Activated T-helper 1 cell treated with Interleukin-2 at 50 U/mL for 16 hours (primary cell): ENCODE data around the gene GALNT9.
A peak's percentile ranks its signal among the peaks of the same experiment; 100 is the strongest.
"Not testable (repeated sequence)": the region's sequence is repeated elsewhere in the genome, so short reads cannot be mapped to it uniquely, and the experiment has no call there.

ENCODE experiments used
- DNase-seq: peaks from one replicate; pipeline ENCODE4 v3.0.0-alpha.2; 2020; ENCODE audit warnings: low read depth

Gene GALNT9

DNA sequence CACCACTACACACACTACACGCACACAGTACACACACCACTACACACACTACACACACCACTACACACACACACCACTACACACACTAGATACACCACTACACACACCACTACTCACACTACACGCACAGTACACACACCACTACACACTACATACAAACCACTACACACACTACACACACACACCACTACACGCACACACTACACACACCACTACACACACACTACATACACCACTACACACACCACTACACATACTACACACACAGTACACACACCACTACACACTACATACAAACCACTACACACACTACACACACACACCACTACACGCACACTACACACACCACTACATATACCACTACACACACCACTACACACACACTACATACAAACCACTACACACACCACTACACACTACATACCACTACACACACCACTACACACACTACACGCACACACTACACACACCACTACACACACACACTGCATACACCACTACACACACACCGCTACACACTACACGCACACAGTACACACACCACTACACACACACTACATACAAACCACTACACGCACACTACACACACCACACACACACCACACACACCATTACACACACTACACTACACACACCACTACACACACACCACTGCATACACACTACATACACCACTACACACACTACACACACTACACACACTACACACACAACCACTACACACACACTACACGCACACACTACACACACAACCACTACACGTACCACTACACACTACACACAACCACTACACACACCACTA, 173.4 kb downstream of the GALNT9 start:
- no peak for DNase-seq

DNA sequence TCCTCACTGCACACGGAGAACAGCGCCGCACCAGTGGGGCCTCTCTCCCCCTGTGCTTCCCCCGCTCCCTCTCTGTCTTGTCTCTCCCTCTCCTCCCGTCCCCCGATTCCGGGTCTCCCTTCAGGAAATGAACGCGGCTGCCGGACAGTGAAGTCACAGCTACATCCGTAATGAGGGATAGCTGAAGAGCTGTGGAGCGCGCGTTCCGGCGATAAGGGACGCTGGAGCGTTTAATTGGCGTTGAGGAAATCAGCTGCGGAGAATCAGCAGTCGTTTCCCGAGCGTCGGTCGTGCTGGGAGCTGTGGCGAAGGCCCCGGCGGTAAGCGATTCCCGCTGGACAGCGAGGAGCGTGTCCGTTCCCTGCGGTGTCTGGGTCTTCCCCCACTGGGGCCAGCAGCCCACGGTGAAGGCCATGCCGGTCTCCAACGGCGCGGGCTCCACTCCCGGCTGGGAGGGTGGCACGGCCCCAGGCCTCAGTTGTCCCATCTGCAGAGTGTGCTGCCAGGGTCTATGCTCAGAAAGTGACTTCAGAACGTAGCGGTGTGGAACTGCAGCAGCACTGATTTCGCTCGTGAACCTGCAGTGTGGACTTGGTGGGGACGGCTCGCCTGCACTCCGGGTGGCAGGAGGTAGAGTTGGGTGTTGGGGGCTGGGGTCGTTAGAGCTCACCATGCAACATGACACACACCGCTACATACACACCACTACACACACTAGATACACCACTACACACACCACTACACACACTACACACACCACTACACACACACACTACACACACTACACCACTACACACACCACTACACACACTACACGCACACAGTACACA, 174.2 kb downstream of the GALNT9 start:
- no peak for DNase-seq

DNA sequence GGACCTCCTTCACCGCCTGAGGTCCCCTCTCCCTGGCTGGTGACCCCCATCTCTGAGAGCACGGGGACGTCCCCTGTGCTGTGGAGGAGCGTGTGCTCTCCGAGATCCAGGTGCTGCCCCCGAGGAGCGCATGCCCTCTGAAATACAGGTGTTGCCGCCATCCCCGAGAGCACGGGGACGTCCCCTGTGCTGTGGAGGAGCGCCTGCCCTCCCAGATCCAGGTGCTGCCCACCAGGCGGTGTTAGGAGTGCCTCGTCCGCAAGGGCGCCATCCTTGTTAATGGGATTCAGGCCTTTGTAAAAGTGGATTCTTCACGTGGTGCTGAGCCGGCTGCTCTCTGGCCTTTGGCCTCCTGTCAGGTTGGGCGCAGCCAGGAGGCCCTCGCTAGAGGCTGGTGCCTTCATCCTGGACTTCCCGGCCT, 175.0 kb downstream of the GALNT9 start:
- DNase-seq: no peak

DNA sequence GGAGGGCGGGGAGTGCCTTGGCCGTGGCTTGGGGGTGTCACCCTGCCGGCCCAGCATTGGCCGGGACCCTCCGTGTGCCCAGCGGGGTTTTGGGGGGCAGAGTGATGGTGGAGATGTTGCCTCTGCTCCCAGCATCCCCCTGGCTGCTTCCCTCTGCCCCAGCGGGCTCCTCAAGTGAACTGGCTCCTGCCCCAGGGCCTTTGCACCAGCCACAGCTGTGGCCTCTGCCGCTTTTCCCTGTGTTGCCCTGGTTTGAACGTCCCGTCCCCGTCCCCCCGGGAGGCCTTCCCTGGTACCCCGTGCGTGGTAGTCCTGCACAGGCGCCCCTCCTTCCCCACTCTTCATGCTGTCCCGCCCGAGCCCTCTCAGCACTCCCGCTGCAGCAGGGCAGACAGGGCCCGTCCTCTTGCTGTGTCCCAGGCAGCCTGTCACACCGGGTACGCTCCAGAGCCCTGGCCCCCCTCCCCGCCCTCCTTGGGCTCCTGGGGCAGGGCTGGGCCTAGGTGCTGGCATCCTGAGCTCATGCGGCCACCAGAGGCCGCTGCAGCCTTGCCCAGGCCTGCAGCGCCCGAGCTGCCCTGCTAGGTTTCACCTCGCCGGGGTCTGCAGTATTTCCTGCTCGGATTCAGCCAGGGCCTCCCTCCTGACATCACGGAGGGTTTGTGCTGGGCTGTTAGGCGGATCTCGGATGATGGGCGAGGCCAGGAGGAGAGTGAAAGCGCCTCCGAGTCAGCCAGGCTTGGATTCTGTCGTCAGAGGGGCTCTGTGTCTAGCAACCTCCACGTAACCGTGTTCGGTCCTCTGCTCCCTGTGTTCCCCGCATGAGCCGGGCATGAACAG, 175.7 kb downstream of the GALNT9 start:
- DNase-seq: peak; percentile 53

DNA sequence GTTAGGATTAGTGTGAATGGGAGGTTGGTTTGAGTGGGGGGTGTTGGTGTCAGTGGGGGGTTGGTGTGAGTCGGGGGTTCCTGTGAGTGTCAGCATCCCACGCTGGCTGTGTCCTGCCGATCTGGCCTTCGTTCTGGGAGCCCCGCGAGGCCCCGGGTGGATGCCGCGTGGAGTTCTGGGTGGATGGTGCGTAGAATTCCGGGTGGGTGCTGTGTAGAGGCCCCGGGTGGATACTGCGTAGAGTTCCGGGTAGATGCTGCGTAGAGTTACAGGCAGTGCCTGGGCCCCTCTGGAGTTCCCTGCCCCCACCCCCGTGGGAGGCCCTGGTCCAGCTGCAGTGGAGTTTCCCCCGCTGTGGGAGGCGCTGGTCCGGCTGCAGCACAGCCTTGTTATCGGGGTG, 176.4 kb downstream of the GALNT9 start:
- no peak for DNase-seq

DNA sequence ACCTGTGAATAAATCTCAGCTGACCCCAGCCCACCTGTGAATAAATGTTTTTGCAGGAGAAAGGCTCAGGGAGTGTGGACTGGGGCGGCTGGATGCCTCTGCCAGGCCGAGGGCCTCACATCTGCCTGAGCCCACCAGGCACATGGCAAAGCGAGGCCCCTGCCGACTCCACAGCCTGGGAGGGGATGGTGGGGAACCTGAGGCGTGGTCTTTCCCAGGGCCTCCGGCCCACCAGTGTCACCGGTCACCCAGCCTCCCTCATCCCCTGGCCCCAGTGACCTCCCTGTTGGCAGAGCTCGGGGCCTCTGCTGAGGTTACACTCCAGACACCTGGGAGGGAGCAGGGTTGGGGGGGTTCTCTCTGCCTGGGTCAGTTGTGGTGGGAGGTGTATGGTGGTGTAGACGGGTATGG, 177.0 kb downstream of the GALNT9 start:
- no peak for DNase-seq

DNA sequence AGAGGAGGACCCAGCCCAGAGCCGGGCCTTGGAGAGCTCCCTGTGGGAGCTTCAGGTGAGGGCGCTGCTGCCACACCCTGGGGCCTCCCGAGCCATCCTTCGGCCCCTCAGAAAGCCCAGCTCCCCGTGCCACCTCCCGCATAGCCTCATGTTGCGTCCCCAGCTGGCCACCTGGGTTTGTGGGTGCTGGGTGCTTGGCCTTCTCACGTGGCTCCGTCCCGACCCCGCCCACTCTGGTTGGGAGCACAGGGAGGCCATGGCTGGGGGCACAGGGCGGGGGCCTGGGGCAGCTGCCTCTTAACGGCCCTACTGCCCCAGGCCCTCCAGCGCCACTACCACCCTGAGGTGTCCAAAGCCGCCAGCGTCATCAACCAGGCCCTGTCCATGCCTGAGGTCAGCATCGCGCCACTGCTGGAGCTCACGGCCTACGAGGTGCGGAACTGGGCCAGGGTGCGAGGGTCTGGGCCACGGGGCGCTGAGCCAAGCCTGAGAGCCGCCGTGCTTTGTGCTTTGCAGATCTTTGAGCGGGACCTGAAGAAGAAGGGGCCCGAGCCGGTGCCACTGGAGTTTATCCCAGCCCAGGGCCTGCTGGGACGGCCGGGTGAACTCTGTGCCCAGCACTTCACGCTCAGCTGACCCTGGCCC, 177.5 kb downstream of the GALNT9 start:
- no peak for DNase-seq

DNA sequence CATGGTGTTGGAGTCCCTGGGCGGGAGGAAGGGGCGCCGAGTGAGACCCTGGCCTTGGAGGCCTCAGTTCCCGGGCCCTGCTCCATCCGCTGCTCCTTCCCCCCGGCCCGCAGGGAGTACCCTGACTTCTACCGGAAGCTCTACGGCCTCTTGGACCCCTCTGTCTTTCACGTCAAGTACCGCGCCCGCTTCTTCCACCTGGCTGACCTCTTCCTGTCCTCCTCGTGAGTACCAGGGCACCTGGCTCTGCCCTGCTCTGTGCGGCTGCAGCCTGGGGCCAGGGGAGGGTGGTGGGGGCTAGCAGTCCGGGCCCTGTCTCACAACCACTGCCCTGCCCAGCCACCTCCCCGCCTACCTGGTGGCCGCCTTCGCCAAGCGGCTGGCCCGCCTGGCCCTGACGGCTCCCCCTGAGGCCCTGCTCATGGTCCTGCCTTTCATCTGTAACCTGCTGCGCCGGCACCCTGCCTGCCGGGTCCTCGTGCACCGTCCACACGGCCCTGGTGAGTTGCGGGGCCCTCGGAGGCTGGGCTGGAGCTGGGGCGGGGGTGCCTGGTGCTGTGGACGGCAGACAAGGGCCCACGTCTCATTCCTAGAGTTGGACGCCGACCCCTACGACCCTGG, 178.1 kb downstream of the GALNT9 start:
- no peak for DNase-seq

DNA sequence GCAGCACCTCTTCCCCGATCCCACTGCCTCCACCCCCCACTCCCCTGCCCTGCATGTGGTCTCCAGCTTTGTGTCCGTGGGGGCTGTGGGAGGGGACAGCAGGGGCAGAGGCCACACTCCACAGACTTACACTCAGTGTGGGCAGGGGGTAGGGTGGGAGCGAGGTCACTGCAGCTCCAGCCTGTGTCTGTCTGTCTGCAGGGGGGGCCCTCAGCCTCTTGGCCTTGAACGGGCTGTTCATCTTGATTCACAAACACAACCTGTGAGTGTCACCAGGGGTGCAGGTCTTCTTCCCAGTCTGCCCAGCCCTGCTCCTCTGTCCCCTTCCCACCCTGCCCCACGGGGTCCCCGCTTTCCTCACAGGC, 178.6 kb downstream of the GALNT9 start:
- no peak for DNase-seq

DNA sequence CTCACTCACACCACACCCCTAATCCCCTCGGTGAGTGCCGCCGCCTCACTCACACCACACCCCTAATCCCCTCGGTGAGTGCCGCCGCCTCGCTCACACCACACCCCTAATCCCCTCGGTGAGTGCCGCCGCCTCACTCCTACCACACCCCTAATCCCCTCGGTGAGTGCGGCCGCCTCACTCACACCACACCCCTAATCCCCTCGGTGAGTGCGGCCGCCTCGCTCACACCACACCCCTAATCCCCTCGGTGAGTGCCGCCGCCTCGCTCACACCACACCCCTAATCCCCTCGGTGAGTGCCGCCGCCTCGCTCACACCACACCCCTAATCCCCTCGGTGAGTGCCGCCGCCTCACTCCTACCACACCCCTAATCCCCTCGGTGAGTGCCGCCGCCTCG, 179.9 kb downstream of the GALNT9 start:
- DNase-seq: not testable (repeated sequence)

DNA sequence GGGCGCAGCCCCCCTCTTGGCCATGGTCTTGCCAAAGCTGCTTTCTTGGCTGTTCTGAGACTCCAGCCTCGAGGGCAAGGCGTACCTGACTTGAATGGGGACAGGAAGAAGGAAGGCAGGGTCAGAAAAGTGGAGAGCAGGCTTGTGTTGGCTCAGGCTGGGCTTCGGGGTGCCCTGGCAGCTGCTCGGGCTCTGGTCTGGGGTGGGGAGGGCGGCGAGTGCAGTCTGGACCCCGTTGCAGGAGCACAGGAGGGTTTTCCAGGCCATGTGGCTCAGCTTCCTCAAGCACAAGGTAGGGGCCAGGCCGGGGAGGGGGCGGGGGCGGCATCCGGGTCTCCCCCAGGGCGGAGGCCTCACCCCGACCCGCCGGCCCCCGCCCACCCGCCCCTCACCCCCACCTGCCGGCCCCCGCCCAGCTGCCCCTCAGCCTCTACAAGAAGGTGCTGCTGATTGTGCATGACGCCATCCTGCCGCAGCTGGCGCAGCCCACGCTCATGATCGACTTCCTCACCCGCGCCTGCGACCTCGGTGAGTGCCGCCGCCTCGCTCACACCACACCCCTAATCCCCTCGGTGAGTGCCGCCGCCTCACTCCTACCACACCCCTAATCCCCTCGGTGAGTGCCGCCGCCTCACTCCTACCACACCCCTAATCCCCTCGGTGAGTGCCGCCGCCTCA, 180.9 kb downstream of the GALNT9 start:
- DNase-seq: no peak

DNA sequence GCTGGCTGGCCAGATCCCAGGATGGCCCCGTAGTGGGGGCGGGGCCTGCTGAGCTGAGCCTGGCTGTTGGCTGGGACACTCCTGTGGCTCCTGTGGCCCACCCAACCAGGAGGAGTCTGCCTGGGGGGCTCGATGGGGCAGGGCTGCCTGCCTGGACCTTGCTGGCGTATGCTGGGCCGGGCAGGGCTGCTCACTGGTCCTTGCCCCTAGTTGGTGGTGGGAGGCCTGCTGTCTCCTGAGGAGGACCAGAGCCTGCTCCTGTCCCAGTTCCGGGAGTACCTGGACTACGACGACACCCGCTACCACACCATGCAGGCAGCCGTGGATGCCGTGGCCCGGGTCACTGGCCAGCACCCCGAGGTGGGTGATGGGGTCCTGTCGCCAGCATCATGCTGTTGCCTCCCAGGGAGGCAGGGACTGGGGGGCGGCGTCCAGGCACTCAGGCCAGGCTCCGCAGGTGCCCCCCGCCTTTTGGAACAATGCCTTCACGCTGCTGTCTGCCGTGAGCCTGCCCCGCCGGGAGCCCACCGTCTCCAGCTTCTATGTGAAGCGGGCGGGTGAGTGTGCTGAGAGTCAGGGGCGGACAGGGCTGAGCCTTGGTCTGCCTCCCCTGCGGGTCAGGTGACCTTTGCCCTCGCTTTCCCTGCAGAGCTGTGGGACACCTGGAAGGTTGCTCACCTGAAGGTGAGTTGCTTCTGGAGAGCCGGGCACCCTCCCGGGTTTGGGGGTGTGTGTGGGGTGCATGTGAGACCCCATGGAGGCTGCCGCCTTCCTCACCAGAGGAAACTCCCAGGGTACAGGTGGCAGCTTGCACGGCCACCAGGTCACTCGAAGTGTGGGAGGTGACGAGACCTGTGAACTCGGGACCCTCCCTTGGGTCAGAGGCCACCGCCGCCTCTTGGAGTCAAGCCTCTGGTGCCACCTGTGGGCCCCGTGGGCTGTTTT, 181.7 kb downstream of the GALNT9 start:
- DNase-seq: no peak

DNA sequence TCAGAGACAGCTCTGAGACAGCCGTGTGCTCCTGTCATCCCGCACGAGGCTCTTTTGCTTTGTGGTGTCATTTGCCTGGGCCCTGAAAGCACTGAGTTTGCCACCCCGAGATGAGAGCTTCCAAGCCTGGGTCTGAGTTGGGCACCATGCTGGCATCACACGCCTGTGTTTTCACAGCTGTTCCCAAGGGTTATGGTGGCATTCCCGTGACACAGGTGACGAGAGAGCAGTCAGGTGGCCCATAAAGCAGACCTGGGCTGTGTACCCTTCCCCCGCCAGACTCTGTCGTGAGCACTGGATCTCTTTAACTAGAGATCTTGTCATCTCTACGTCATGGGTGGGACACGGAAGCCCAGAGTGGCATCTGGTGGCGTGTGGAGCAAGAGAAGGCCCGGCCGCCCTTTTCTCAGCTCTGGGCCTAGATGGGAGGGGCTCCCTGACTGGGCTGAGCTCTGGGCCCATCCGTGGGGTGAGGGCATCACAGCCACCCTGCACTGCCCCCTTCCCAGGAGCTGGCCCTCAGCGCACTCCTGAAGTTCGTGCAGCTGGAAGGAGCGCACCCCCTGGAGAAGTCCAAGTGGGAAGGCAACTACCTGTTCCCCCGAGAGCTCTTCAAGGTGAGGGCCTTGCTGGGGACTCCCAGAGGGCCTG, 182.5 kb downstream of the GALNT9 start:
- no peak for DNase-seq
